Measurements from ENCODE around the gene CEPT1. TPM values are rescaled to one million over a fixed set of nuclear protein-coding genes. Genes with fewer than 3 reads are reported as not detected.

CEPT1 gene
- total RNA-seq, 1 donor from 2014 or later = 58.3 TPM

GRCh38 chr1:111227434-111227833 lies 87.4 kb downstream of the CEPT1 start, which contains the start of gene CHI3L2:
TSS of gene CHI3L2 (plus strand) at chr1:111227713. CDS start at chr1:111227730, 17 bp downstream.
- no peak for DNase-seq (ENCODE audit: low spot score)

DNA sequence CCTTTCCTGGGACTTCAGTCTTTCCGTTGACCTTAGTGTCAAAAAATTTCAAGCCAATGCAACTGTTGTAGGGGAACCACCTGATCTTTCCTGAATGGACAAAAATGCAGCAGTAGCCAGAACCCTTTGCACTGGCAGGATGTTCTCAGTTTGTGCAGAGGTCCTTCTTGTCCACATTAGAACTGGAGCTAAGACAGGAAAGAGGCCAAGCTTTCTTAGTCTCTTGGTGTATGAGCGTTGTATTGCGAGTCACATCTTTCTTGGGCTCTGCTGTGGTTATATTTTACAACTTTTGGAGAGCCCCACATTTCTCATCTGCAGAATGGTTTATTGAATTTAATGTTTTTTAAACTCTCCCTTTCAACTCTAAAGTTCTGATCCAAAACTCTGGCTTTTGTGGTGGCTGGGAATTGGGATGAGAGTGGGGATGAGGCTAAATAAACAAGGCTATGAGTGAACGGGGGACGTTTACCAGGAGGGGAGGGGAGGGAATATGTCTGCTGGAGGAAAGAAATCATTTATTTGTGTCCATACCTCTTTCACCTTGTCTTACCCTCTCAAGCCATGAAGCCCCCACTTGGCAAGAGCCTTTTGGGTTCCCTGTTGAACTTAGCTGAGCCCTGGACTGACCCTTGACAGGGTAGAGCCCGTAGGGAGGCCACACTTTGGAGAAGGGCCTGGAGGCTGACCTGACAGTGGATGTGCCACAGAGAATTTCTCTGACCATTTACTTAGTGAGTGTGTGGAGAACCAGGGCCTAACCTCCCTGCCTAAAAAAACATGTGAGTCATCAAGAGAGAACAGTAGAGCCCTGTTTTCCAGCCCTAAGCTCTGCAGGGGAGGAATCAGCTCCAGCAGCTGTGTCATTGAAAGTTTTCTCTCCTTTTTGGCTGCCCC lies 88.1 kb downstream of the CEPT1 start:
- DNase-seq (ENCODE audit: low spot score) = peak; percentile 22

DNA sequence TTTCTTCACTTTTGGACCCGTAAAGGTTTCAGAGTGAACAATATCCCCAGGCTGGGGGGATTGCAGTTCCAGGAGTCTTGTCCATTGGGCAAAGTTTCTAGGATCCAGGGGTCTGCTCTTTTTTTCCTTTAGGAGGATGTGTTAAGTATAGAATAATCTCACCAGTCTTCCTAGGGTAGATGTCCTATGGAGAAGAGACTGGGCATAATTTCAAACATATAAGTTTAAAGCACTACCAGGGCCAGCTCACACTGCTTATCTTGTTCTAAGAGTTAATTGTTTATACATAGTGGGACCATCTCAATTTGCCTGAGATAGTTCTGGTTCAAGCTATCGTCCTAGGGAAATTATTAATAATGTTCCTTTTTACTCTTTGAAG lies 88.7 kb downstream of the CEPT1 start:
- no peak for DNase-seq (ENCODE audit: low spot score)

DNA sequence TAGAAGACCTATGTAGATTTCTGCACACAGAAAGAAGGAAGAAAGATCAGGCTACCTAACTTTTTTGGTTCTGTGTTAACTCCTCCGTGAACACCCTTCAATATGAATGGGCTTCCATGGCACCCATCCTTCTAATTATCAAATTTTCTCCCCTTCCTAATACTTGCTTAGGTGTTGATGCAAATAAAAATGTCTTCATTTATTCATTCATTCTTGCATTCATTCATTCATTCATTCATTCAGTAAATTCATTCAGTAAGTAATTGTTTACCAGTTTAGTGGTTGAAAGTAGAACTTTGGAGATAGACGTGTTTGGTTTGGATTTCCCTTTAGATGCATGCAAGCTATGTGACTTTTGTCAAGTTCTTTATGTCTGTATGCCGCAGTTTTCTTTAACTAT lies 92.1 kb downstream of the CEPT1 start:
- DNase-seq (ENCODE audit: low spot score) = no peak

- no peak for DNase-seq (ENCODE audit: low spot score)
These were observed 94.2 kb downstream of the CEPT1 start for GRCh38 chr1:111234258-111234657.

Other genes with a start within 250 kb of the CEPT1 start
- 13.7 TPM for gene LRIF1, start 176.3 kb upstream of the CEPT1 start, total RNA-seq (ENCODE audit: insufficient read depth, low replicate concordance)
- 19.0 TPM for gene DRAM2, start 130 bp upstream of the CEPT1 start, total RNA-seq (ENCODE audit: insufficient read depth, low replicate concordance)
- gene DENND2D, start 60.4 kb downstream of the CEPT1 start, total RNA-seq (ENCODE audit: insufficient read depth, low replicate concordance) = 13.2 TPM
- 0.72 TPM for gene CHI3L2, start 87.5 kb downstream of the CEPT1 start, total RNA-seq (ENCODE audit: insufficient read depth, low replicate concordance)
- gene CHIA, start 150.6 kb downstream of the CEPT1 start, total RNA-seq (ENCODE audit: insufficient read depth, low replicate concordance) = 5.3 TPM

All from umbilical cord (tissue), 2 donors.